ENCODE measurements around the gene ESF1. TPM values are rescaled to one million over a fixed set of nuclear protein-coding genes. Genes with fewer than 3 reads are reported as not detected.

The ESF1 gene
- total RNA-seq, 1 donor from 2014 or later, result 18.9 TPM

DNA sequence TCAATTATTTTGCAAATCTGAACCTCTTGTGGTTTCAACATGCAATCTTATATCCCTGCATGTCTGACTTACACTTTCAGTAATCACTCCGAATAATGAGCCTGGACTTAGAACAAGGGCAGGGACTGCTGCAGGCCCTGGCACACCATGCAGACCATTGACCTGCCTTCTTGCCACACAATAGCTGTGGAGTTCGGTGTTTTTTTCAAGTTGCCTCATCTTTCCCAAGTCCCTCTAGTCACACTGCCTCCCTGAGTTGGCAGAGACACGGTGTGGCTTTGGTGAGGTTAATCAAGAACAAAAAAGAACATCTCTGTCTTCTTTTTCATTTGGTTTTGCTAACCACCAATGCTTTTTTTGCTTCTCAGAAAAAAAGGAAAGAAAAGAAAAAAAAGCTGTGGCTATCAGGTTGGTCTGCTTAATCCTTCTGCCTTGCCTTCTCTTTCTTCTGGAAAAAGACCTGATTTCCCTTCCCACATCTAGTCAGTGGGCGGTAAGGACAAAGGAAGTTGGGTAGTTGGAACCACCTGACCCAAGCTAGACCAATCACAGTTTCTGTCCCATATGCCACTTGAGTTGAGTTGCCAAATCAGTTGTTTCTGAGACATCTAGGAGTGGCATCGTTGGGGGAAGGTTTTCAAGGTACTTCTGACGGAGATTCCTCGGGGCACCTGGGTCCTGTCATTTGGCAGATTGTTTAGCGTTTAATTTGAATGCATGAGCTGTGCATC, 90.1 kb downstream of the ESF1 start:
- no peak overlapping the region for H3K4me3 Mint-ChIP-seq
- TF ChIP-seq CTCF (conservative IDR thresholded peaks at IDR 0.05), result no peak
- H3K27me3 Mint-ChIP-seq (ENCODE audit: low read depth), result no peaks in the 10 kb centered on the region
- peaks cover 3% of the 10 kb centered on the region for H3K9me3 Mint-ChIP-seq
- no peak overlapping the region for H3K27ac Mint-ChIP-seq (ENCODE audit: unreplicated experiment)
- H3K4me1 Mint-ChIP-seq, result no peaks in the 10 kb centered on the region
- DNase-seq (ENCODE audit: low read depth, low spot score), result no peak
- no peaks in the 10 kb centered on the region for H3K36me3 Mint-ChIP-seq (ENCODE audit: low read depth)

- no peak for DNase-seq (ENCODE audit: low read depth, low spot score)
- no peak overlapping the region for H3K27ac Mint-ChIP-seq (ENCODE audit: unreplicated experiment)
- H3K4me1 Mint-ChIP-seq, result no peaks in the 10 kb centered on the region
- TF ChIP-seq CTCF (conservative IDR thresholded peaks at IDR 0.05), result no peak
- no peaks in the 10 kb centered on the region for H3K27me3 Mint-ChIP-seq (ENCODE audit: low read depth)
- H3K9me3 Mint-ChIP-seq, result no peaks in the 10 kb centered on the region
- H3K4me3 Mint-ChIP-seq, result no peak overlapping the region
- H3K36me3 Mint-ChIP-seq (ENCODE audit: low read depth), result no peaks in the 10 kb centered on the region
These were observed 91.7 kb downstream of the ESF1 start for GRCh38 chr20:13692802-13693736.

- Mint-ChIP-seq H3K4me3 (no peak overlapping the region), H3K27ac (ENCODE audit: unreplicated experiment) (no peak overlapping the region), H3K27me3 (ENCODE audit: low read depth) (peaks cover 3% of the 10 kb centered on the region), H3K36me3 (ENCODE audit: low read depth) (no peaks in the 10 kb centered on the region), H3K4me1 (no peaks in the 10 kb centered on the region), H3K9me3 (no peaks in the 10 kb centered on the region)
- no peak for TF ChIP-seq CTCF (conservative IDR thresholded peaks at IDR 0.05)
- no peak for DNase-seq (ENCODE audit: low read depth, low spot score)
These were observed 93.8 kb downstream of the ESF1 start for GRCh38 chr20:13690943-13691342.

DNA sequence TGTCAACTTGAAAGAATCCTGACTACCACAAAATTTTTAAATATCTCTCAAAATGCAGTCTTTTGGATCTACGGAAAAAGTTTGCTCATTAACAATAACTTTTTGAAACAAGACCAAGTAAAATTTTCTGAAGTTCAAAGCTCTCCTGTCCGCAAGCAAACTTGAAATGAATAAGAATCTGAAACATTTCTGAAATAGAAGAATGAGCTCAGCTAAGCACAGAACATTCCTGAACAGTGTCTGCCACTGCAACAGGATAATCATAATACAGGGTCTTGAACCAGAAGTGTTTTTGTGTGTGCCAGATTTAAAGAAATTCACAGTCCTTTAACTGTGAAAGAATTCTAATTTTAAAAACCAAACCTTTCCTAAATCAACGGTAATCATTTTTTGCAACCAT, 96.9 kb downstream of the ESF1 start:
- Mint-ChIP-seq H3K27ac (ENCODE audit: unreplicated experiment) (no peak overlapping the region), H3K36me3 (ENCODE audit: low read depth) (no peaks in the 10 kb centered on the region), H3K4me1 (no peaks in the 10 kb centered on the region), H3K27me3 (ENCODE audit: low read depth) (peaks cover 16% of the 10 kb centered on the region), H3K9me3 (peaks cover 2% of the 10 kb centered on the region), H3K4me3 (no peak overlapping the region)
- TF ChIP-seq CTCF (conservative IDR thresholded peaks at IDR 0.05), result no peak
- DNase-seq (ENCODE audit: low read depth, low spot score), result no peak

DNA sequence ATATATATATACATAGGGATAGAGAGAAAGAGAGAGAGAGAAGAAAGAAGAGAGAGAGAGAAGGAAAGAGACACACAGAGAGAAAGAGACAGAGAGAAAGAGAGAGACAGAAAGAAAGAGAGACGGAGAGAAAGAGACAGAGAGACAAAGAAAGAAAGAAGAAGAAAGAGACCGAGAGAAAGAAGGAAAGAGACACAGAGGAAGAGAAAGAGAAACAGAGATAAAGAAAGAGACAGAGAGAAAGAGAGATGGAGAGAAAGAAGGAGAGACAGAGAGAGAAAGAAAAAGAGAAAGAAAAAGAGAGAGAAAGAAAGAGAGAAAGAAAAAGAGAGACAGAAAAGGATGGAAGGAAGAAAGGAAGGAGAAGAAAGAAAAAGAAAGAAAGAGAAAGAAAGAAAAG, 99.1 kb downstream of the ESF1 start:
- Mint-ChIP-seq H3K27ac (ENCODE audit: unreplicated experiment) (no peak overlapping the region), H3K9me3 (peaks cover 2% of the 10 kb centered on the region), H3K27me3 (ENCODE audit: low read depth) (peaks cover 16% of the 10 kb centered on the region), H3K4me3 (no peak overlapping the region), H3K4me1 (no peaks in the 10 kb centered on the region), H3K36me3 (ENCODE audit: low read depth) (no peaks in the 10 kb centered on the region)
- TF ChIP-seq CTCF (conservative IDR thresholded peaks at IDR 0.05), result no peak
- DNase-seq (ENCODE audit: low read depth, low spot score), result no peak

Data from neural crest cell (in vitro differentiated cells).